ENCODE results near the gene PLCB4.

Gene PLCB4

DNA sequence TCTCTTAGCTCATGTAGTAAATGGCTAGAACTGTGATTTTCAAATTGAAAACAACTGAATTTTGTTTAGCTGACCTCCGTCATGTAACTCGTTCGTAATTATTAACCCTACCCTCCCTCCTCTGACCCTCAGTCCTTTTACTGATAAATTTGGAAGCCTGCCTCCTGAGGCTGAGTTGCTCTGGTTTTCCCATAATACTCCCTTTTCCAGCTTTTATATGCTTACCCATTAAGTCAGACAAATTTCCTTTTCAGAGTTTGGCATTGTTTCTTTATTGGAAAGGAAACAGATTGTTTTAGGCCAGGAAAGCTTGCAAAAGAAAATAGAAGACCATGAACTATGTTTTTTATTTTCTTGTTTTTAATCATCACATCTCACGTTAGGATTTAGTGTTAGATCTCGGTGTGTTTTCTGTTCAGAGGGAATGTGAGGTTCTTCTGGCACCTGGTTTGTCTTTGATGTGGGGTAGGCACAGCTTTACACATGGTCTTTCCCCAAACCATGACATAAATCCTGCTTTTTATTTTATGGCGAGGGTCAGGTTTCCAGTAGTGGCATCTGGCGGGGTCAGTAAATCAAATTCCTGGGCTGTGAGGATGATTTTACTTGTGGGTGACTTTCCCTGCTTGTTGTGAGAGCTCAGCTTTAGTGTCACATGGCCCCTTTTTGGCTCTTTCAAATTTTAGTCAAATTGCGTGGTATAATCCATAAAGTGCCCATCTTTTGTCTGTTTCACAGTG lies 24.5 kb downstream of the PLCB4 start:
- no peaks in the 10 kb centered on the region for H3K36me3 ChIP-seq (ENCODE audit: control insufficient read depth in 2 of 2, insufficient read depth in 1 of 2, low read length in 2 of 2)
- TF ChIP-seq KLF8 (tag by site-specific recombination; IDR thresholded peaks at IDR 0.05) (no peak), GLIS1 (tag by site-specific recombination; IDR thresholded peaks at IDR 0.05) (no peak)
- TF ChIP-seq, protein P1, sequence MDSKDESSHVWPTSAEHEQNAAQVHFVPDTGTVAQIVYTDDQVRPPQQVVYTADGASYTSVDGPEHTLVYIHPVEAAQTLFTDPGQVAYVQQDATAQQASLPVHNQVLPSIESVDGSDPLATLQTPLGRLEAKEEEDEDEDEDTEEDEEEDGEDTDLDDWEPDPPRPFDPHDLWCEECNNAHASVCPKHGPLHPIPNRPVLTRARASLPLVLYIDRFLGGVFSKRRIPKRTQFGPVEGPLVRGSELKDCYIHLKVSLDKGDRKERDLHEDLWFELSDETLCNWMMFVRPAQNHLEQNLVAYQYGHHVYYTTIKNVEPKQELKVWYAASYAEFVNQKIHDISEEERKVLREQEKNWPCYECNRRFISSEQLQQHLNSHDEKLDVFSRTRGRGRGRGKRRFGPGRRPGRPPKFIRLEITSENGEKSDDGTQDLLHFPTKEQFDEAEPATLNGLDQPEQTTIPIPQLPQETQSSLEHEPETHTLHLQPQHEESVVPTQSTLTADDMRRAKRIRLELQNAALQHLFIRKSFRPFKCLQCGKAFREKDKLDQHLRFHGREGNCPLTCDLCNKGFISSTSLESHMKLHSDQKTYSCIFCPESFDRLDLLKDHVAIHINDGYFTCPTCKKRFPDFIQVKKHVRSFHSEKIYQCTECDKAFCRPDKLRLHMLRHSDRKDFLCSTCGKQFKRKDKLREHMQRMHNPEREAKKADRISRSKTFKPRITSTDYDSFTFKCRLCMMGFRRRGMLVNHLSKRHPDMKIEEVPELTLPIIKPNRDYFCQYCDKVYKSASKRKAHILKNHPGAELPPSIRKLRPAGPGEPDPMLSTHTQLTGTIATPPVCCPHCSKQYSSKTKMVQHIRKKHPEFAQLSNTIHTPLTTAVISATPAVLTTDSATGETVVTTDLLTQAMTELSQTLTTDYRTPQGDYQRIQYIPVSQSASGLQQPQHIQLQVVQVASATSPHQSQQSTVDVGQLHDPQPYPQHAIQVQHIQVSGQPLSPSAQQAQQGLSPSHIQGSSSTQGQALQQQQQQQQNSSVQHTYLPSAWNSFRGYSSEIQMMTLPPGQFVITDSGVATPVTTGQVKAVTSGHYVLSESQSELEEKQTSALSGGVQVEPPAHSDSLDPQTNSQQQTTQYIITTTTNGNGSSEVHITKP (tag by site-specific recombination; IDR thresholded peaks at IDR 0.05) = peak; percentile 35; the same call in 1 of the 2 replicates
- TF ChIP-seq, protein P2, sequence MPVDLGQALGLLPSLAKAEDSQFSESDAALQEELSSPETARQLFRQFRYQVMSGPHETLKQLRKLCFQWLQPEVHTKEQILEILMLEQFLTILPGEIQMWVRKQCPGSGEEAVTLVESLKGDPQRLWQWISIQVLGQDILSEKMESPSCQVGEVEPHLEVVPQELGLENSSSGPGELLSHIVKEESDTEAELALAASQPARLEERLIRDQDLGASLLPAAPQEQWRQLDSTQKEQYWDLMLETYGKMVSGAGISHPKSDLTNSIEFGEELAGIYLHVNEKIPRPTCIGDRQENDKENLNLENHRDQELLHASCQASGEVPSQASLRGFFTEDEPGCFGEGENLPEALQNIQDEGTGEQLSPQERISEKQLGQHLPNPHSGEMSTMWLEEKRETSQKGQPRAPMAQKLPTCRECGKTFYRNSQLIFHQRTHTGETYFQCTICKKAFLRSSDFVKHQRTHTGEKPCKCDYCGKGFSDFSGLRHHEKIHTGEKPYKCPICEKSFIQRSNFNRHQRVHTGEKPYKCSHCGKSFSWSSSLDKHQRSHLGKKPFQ (tag by site-specific recombination; IDR thresholded peaks at IDR 0.05) = no peak
- TF ChIP-seq, protein P3, sequence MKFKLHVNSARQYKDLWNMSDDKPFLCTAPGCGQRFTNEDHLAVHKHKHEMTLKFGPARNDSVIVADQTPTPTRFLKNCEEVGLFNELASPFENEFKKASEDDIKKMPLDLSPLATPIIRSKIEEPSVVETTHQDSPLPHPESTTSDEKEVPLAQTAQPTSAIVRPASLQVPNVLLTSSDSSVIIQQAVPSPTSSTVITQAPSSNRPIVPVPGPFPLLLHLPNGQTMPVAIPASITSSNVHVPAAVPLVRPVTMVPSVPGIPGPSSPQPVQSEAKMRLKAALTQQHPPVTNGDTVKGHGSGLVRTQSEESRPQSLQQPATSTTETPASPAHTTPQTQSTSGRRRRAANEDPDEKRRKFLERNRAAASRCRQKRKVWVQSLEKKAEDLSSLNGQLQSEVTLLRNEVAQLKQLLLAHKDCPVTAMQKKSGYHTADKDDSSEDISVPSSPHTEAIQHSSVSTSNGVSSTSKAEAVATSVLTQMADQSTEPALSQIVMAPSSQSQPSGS (tag by site-specific recombination; IDR thresholded peaks at IDR 0.05; ENCODE audit: low read depth) = no peak
- TF ChIP-seq, protein P4, sequence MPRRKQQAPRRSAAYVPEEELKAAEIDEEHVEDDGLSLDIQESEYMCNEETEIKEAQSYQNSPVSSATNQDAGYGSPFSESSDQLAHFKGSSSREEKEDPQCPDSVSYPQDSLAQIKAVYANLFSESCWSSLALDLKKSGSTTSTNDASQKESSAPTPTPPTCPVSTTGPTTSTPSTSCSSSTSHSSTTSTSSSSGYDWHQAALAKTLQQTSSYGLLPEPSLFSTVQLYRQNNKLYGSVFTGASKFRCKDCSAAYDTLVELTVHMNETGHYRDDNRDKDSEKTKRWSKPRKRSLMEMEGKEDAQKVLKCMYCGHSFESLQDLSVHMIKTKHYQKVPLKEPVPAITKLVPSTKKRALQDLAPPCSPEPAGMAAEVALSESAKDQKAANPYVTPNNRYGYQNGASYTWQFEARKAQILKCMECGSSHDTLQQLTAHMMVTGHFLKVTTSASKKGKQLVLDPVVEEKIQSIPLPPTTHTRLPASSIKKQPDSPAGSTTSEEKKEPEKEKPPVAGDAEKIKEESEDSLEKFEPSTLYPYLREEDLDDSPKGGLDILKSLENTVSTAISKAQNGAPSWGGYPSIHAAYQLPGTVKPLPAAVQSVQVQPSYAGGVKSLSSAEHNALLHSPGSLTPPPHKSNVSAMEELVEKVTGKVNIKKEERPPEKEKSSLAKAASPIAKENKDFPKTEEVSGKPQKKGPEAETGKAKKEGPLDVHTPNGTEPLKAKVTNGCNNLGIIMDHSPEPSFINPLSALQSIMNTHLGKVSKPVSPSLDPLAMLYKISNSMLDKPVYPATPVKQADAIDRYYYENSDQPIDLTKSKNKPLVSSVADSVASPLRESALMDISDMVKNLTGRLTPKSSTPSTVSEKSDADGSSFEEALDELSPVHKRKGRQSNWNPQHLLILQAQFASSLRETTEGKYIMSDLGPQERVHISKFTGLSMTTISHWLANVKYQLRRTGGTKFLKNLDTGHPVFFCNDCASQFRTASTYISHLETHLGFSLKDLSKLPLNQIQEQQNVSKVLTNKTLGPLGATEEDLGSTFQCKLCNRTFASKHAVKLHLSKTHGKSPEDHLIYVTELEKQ (tag by site-specific recombination; IDR thresholded peaks at IDR 0.05; ENCODE audit: borderline replicate concordance) = no peak
- TF ChIP-seq, protein P5, sequence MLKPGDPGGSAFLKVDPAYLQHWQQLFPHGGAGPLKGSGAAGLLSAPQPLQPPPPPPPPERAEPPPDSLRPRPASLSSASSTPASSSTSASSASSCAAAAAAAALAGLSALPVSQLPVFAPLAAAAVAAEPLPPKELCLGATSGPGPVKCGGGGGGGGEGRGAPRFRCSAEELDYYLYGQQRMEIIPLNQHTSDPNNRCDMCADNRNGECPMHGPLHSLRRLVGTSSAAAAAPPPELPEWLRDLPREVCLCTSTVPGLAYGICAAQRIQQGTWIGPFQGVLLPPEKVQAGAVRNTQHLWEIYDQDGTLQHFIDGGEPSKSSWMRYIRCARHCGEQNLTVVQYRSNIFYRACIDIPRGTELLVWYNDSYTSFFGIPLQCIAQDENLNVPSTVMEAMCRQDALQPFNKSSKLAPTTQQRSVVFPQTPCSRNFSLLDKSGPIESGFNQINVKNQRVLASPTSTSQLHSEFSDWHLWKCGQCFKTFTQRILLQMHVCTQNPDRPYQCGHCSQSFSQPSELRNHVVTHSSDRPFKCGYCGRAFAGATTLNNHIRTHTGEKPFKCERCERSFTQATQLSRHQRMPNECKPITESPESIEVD (tag by site-specific recombination; IDR thresholded peaks at IDR 0.05) = peak; percentile 34; the same call in 1 of the 2 replicates
- H3K27ac ChIP-seq (ENCODE audit: extremely low read depth, low read depth, low read length) = no peak overlapping the region
- ChIA-PET POLR2A (interaction anchor here (1.0 kb wide), 1 partner anchor 25 kb away, joined by 3 read pairs; the partner anchor contains the start of gene PLCB4), CTCF (interaction anchor here (0.6 to 1.7 kb wide), 3 partner anchors 8 to 300 kb away, joined by 4 to 5 read pairs (median 4); no protein-coding TSS in a partner anchor)
- H3K4me3 ChIP-seq (ENCODE audit: low read depth, low read length) = no peak overlapping the region
- H3K9me3 ChIP-seq (ENCODE audit: control insufficient read depth, insufficient read depth, low read depth, low read length) = no peaks in the 10 kb centered on the region
- H3K4me1 ChIP-seq (ENCODE audit: control insufficient read depth, insufficient read depth, low read length) = peaks cover 3% of the 10 kb centered on the region; the same call in 1 of the 2 replicates

DNA sequence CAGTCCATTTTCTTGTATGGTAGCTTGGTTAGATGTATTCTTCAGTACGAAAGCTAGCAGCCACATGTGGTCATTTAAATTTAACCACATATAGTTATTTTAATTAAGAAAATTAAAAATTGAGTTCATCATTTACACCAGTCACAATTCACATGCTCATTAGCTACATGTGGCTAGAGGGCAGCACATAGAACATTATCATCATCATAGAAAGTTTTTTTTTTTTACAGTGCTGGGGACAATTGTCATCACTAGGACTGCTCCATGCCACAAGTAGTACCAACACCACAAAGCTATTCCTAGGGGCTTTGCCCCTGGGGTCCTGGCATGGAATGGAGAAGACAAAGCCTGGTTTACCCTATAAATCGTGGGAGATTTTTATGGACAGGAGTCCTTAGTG lies 30.5 kb downstream of the PLCB4 start:
- TF ChIP-seq ZNF837 (tag by site-specific recombination; IDR thresholded peaks at IDR 0.05) = no peak
- TF ChIP-seq ZNF121 (tag by site-specific recombination; IDR thresholded peaks at IDR 0.05) = no peak
- TF ChIP-seq ZNF223 (tag by site-specific recombination; IDR thresholded peaks at IDR 0.05) = no peak
- TF ChIP-seq ZNF426 (tag by site-specific recombination; IDR thresholded peaks at IDR 0.05) = no peak
- TF ChIP-seq ZNF239 (tag by site-specific recombination; IDR thresholded peaks at IDR 0.05) = no peak
- TF ChIP-seq ZNF211 (tag by site-specific recombination; IDR thresholded peaks at IDR 0.05; ENCODE audit: low read depth) = no peak
- TF ChIP-seq, protein P6, sequence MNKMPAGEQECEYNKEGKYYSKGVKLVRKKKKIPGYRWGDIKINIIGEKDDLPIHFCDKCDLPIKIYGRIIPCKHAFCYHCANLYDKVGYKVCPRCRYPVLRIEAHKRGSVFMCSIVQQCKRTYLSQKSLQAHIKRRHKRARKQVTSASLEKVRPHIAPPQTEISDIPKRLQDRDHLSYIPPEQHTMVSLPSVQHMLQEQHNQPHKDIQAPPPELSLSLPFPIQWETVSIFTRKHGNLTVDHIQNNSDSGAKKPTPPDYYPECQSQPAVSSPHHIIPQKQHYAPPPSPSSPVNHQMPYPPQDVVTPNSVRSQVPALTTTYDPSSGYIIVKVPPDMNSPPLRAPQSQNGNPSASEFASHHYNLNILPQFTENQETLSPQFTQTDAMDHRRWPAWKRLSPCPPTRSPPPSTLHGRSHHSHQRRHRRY (tag by site-specific recombination; IDR thresholded peaks at IDR 0.05) = no peak
- no peak for TF ChIP-seq ZFP37 (tag by site-specific recombination; IDR thresholded peaks at IDR 0.05)
- CTCF ChIA-PET = interaction anchor here (1.6 kb wide), 1 partner anchor 8 kb away, joined by 5 read pairs; no protein-coding TSS in a partner anchor
- Histone ChIP-seq H3K27ac (ENCODE audit: extremely low read depth, low read depth, low read length) (no peak overlapping the region), H3K36me3 (ENCODE audit: control insufficient read depth in 2 of 2, insufficient read depth in 1 of 2, low read length in 2 of 2) (no peaks in the 10 kb centered on the region), H3K4me3 (ENCODE audit: low read depth, low read length) (no peak overlapping the region), H3K9me3 (ENCODE audit: control insufficient read depth, insufficient read depth, low read depth, low read length) (no peaks in the 10 kb centered on the region), H3K4me1 (ENCODE audit: control insufficient read depth, insufficient read depth, low read length) (no peaks in the 10 kb centered on the region)
- POLR2A ChIA-PET = no interaction called here

Data from HEK293 (cell line).